Activated CD4-positive, alpha-beta T cell treated with anti-CD3 and anti-CD28 coated beads, Interleukin-2, Interleukin-6, amounts not matched to agents 100 ng/mL and 50 ng/mL, durations not matched to agents 16 hours and 8 hours (primary cell): ENCODE measurements around the gene SNX8.

Experiments used
- DNase-seq: peaks from one replicate; pipeline ENCODE4 v3.0.0-alpha.2; 2020

Gene SNX8

DNA sequence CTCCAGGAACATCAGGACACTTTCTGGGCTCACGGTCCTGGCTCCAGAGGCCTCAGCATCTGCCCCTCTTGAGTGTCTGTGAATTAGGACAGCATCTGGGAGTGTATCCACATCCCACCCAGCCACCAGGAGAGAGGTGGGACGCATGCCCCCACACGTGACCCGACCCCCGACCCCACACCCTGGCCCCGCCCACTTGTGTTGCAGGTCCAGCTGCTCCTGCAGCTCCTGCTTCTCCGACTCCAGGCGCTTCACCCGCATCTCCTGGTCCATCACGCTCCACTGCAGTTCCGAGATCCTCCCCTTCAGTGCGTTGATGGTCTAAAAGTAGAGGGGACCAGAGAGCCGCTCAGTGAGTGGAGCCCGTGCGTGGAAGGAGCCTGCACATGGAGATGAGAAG lies 95.1 kb downstream of the SNX8 start:
- DNase-seq = no peak

DNA sequence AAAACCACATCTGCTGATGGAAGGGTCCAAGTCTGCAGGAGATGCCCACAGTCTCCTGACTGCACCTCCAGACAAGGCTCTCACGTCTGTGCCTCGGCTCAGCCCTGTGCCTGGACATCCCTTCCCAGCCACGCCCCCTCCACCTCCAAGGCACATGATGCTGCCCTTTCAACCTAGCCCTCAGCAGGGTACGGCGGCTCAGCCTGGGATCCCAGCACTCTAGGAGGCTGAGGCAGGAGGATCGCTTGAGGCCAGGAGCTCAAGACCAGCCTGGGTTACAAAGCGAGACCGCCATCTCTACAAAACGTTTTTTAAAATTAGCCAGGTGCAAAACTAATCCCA lies 95.8 kb downstream of the SNX8 start:
- DNase-seq = no peak

DNA sequence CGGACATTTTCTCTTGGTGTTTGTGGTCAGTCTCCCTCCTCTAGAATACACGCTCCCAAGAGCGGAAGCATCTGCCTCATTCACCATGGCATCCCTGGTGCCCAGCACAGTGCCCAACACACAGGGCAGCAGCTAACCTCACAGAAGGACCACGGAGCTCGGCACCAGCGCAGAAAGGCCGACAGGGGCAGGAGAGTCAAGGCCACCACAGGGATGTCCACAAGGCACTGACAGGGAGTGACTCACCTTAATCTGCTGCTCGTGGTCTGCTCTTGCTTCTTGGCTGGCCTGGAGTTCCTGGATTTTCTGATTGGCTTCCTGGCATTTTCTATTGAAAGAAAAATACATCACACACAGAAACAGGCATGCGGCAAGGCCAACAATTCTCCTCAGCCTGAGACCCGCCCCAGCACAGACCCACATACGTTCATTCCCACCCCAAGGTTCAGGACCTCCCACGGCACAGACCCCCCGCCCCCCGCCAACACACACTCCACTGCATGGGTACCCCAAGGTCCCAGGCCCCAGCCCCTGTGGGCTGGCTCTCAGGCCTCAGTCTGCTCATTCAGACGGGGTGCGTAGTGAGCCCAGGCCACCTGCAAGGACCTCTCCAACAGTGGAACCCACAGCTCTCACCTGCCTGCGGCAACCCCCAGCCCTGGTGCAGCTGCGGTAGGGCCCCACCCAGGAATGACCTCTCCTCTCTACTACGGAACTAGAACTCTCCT lies 96.4 kb downstream of the SNX8 start:
- DNase-seq = no peak

DNA sequence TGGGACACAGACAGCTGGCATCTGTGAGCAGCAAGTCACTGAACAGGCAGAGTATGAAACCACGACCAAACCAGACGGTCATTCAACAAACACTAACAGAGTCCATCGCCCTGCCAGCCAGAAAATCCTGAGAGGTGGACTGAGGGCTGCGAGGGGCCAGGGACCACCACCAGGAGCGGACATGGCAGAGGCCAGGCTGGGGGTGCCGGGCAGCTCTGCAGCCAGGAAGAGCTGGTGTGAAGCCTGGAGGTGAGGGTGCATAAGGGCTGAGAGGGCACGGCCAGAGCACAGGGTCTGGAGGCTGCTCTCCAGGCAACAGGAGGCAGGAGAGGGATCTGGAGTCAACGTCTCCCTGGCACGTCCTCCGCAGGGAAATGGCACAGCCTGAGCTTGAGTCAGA lies 97.0 kb downstream of the SNX8 start:
- DNase-seq = no peak

DNA sequence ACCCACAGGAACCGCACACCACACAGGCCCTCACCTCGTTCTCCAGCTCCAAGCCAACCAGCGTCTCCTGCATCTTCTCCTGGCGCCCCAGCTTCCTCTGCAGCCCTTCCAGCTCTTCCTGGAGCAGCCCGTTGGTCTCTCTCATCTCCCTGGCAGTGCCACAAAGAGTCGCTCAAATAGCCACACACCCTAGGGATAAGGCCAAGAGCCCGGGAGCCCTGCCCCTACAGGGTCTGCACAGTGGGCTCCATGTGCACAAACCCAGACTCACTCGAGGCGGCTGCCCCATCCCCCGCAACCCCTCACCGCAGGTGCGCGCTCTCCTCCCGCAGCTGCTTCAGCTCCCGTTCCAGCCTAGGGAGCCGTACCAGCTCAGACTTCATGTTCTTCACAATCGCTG lies 98.4 kb downstream of the SNX8 start:
- no peak for DNase-seq

DNA sequence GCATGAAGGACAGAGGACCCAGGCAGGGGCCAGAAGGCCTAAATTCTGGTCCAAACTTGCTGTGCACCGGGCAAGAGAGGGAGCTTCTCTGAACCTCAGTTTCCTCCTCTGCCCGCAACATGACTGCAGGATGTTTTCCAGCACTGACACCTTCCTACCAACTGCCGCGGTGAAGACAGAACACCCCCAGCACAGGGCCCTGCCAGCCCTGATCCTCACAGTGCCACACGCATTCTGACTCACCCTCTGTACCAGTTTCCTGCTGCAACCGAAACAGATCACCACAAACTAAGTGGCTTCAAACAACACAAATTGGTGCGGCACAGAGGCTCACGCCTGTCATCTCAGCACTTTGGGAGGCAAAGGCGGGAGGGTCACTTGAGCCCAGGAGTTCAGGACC lies 99.6 kb downstream of the SNX8 start:
- DNase-seq = peak; percentile 87

DNA sequence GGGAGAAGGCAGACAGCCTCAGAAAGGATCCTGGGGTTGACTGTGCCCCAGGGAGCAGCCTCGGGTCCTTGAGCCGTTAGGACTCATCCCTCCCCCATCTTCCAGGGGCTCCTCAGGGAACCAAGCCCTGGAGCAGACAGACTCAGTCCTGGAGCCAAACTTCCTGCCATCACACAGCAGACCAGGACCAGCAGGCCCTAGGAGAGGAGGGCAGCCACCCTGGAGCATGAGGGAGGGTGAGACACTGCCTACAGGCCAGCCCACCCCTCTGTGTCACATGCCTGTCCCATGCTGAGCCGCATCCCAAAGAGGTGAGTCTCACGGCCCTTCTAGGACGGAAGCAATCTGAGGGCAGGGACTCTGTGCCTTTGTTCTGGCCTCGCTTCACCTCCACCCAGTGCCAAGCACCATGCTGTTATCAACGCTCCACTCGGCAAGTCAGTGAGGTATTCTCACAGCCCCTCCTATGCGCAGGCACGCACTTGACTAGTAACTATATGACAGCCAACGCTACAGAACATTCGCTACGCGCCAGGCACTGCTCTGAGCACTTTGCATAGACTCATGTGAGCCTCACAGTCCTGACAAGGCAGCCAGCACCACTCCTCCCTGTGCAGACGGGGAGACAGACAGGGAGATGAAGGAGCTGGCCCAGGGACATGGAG lies 100.6 kb downstream of the SNX8 start:
- no peak for DNase-seq

DNA sequence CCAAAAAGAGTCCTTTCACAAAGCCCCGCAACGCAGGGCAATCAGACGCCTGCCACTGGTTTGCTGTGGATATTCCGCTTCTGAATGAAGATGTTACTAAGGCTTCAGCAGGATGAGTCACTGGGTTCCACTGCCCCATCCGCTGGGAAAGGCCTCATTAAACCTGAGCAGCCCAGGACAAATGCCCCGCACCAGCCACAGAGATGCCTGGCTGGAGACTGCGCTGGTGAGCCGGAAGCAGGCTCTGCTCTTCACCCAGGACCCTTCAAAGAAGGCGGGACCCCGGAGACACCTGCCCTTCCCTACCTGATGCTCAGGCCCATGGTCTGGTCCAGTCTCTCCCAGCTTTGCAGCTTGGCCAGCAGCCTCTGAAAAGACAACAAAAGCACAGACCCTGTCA lies 101.3 kb downstream of the SNX8 start:
- DNase-seq = no peak

DNA sequence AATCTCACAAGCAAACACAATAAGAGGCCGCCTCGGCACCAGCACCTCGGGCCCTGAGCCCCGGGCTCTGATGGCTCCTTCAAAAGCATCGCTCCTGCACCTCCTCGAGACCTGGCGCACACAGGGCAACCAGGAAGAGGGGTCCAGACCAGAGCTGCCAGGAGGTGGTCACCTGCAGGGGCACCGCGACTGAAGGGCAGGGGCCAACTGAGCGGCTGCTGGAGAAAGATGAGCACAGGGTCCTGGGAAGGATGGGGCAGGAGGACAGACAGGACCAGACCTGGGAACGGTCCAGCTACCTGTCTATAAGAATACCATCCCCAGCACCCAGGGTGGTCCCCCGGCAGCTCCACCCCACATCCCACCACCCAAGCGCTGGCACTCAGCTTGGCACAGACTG lies 102.3 kb downstream of the SNX8 start:
- no peak for DNase-seq

DNA sequence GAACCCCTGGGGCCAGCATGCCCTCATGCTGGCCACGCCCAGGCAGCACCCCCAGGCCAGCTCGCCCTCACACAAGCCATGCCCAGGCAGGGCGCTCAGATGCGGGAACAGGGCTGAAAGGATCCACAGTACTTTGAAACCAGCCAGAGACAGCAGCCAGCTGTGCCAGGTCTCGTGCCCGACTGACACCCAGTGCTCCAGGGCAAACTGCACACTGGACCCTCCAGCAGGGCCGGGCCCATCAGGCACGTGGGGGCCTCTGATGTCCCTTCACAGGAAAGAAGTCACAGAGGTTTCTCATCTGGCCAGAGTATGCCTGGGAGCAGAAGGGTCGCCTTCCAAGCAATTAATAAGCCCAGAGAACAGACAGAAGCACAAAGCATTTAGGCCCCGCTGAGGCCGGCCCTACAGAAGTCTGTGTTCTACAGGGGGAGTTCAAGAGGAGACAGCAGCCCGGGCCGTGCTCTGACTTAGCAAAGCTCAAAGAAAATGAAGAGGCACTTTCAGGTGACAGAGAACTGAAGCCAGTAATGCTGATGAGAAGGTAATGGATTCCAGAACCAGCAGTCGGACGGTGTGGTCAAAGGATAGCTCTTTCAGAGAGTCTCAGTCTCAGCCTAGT lies 102.9 kb downstream of the SNX8 start:
- DNase-seq = no peak

DNA sequence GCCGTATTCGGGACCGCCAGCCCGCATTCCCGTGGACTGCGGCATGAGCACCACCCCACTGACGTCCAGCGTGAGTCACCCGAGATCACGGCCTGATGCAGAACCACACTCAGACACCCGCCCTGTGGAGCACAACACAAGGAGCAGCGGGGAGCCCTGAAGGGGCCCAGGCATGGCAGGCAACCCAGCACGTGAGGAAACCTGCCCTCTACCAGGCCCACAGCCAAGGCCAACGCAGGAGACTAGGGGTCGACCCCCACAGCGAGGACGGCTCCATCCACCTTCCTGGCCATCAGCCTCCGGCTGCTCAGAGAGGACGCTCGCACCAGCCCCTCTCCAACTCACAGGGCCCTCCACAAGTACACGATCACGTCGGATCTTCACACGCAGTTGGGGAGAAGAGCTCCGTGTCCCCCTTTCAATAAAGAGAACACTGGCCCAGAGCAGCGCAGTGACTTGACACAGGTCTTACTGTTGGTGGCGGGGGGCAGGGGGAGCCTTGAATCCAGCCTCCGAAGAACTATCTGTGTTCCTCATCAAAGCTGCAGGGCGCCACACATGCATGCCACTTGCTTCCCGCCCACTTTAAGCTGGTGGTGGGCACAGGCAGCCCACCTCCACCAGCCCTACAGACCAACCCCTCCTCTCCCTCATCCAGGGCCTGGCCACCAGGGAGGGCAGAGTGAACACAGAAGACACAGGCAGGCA lies 103.5 kb downstream of the SNX8 start:
- no peak for DNase-seq

DNA sequence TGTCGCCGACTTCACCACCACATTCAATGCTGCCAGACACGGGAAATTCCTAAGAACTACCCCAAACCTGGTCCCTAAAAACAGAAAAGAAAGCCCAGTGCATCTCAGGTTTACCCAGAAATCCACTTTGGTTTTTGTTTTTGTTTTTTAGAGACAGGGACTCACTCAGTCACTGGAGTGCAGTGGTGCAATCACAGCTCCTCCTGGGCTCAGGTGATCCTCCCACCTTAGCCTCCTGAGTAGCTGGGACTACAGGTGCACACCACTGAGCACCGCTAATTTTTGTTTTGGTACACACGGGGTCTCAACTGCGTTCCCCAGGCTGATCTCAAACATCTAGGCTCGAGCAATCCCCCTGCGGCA lies 104.3 kb downstream of the SNX8 start:
- DNase-seq = no peak

DNA sequence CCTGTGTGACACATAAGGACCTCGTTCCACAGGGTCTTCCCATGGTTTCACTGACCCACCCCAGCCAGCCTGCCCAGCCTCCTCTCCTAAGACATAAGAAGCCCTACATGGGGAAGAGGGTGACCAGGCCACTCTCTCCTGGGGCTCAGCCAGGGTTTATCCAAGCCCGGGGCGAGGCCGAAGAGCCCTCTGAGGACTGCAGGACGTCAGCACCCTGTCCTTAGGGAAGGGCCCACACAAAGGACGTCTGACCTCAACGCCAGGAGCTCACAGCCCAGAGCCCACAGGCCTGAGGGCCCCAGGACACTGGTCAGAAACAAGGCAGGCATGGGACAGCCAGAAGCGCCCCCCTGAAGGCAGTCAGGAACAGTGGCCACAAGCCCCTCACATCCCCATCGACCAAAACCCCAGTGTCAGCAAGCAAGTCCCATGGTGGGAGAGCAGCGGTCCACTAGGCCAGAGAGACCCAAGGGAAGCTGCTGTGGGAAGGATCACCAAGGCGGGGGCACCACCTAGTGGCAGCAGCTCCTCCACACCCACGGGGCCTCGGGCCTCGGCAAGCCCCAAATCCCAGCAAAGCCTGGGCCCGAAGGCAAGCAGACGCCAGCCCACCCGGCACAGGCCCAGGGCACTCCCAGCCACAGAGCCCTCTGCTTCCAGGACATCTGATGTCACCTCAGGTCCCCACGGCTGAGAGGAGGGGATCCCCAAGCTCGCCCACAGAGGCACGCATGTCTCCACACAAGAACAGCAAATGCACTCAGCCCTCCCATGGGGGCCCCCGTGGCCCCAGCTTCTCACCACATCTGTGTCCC lies 104.9 kb downstream of the SNX8 start:
- DNase-seq = peak; percentile 46

DNA sequence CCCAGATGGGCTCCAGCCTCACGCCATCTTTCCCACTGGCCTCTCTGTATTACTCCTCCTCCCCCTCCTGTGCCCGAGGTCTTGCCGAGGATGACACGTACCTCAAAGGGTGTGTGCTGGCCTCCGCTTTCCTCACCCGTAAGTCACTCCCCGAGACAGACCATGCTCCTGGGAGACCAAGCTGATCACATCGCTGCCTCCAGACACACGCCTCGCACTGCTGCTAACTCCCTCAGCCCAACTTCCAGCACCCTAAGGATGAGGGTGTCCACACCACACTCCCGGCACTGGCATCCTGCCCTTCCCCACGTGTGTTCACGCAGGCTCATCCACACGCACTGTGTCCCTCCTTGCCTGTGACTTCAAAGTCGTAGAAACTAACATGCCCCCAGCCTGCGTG lies 105.5 kb downstream of the SNX8 start:
- DNase-seq = no peak

DNA sequence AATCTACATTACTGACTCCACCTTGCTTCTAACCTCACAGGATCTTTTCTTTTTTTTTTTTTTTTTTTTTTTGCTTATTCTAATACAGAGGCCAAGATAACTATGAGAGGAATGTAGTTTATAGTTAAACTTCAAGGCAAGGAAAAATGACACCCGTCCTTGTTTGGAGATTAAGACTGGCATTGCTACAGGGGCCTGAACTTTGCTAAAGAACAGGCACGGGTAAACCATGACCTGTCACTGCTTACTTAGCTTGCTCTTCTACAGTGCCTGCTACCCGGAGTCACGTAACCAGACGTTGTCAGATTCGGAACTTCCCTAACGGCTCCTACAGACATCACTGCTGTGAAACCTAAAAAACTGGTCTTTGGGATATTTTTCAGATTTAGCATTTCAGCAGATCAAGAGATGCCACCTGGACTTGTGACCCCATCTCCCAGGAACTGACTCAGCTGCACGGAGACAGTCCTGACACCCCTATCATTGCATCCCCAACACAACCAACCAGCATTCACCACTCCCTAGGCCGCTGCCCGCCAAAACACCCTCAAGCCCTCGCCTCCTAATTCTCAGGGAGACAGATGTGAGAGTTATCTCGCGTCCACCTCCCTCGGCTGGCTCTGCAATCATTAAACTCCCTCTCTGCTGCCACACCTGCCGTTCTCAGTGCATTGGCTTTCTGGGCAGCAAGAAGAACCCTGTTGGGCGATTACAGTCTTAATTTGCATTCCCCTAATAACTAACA lies 109.0 kb downstream of the SNX8 start:
- no peak for DNase-seq

DNA sequence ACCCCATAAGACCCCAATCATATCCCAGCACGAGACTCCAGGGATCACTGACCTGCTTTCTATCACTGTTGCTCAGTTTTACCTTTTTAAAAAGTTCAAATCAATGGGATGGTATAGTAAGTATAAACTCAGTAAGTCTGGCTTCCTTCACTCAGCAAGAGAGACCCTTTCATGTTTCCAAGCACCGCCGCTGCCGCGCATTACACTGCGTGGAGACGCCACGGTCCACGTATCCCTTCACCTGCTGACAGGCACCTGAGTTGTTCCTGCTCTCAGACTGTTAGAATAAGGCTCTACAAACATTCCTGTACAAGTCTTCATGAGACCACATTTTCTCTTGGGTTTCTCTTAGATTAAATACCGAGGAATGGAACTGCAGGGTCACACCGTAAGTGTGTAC lies 109.8 kb downstream of the SNX8 start:
- no peak for DNase-seq

DNA sequence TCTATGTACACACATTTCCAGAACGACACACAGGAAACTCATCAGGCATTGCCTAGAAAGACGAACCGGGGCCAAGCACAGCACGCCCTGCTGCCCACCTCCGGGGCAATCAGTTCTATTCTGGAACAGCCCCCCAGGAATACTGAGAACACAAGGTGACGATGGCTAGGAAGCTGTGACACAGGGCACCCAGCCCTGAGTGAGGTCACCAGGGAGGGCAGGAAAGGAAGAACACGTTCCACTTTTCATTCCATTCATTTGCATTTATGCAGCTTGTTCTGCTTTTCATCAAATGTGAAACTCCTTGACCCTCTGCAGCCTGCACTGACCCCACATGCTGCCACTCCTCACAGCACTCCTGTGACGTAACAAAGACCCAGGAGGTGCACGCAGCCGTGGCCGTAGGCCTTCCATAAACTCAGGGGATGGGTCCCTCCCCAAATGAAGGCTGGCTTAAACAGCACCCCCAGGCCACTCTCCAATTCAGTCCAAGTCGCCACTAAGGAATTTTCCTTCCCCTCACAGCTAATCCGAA lies 110.4 kb downstream of the SNX8 start:
- DNase-seq = no peak

DNA sequence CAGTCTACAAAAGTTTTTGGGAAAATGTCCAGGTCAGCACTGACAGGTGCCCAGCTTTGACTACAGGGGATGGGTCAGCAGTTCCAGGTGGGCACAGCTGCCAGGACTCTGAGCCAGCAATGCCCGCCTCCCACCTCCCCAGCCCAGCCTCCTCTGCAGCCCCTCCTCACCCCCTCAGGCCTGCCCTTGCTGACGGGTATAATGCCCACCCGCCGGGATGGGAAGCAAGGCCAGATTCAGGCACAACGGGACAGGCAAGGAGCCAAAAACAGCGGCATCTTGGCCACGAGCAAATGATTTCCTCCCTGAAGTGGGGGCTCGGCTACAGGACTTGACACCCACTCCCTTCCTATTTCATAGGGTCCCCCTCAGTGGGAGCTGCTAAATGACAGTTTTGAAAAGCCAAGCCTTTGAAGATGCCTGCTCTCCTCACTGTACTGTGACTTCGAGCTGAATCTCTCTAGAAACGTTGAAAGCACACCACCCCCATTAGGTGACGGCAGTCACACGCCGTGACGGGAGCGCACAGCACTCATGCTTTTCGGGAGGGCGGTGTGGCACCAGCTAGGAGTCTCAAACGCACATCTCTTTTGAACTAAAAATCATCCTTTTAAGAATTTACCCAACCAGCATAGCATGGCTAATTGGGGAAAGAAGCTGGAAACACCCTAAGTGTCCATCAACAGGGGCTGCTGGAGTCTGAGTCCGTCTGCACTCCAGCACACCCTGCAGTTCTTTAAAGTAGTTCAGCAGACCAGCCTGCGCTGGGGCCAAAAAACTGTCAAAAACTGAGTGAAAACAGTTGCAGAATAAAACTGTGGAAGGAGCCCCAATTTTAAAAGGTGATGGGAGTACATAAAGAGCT lies 111.1 kb downstream of the SNX8 start:
- no peak for DNase-seq

DNA sequence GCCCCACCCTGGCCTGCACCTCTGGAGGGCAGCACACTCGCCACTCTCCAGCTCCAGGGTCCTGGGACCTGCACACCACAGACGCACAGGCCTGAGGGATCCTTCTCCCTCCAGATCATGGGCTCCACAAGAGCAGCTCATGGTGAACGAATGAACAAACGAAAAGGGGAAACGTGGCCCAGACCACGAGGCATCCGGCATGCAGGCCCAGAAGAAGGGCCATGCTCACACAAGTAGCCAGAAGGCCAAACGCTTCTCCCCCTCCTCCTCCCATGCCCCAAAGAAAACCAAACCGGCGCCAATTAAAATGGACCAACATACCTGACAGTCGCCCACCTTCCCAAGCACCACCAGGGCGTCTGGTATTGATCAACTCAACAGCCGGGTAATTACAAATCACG lies 111.9 kb downstream of the SNX8 start:
- no peak for DNase-seq
